Trophoblast cell (in vitro differentiated cells and primary cell): ENCODE data around the gene APH1B.
"Not testable (repeated sequence)": the region's sequence is repeated elsewhere in the genome, so short reads cannot be mapped to it uniquely, and the experiment has no call there.

ENCODE experiments used
- DNase-seq, 2 donors: peaks; one replicate each; pipeline ENCODE4 v3.0.0-alpha.2; 2016
- H2AFZ ChIP-seq: 2 replicates; pipeline ENCODE4 v1.6.1; 2013; ENCODE audit warnings: low read length, moderate library complexity, mild to moderate bottlenecking; ENCODE audit not compliant: insufficient read depth, poor library complexity
- H2AK5ac ChIP-seq: 2 replicates; pipeline ENCODE4 v1.6.1; 2013; ENCODE audit warnings: mild to moderate bottlenecking, low read length
- H2BK120ac ChIP-seq: 2 replicates; pipeline ENCODE4 v1.6.1; 2013; ENCODE audit warnings: low read length, mild to moderate bottlenecking, moderate library complexity; ENCODE audit not compliant: insufficient read depth, poor library complexity
- H2BK12ac ChIP-seq: 2 replicates; pipeline ENCODE4 v1.6.1; 2013; ENCODE audit warnings: mild to moderate bottlenecking, low read length, moderate library complexity
- H2BK5ac ChIP-seq: 2 replicates; pipeline ENCODE4 v1.6.1; 2013; ENCODE audit warnings: low read length, low read depth, moderate library complexity, mild to moderate bottlenecking; ENCODE audit not compliant: poor library complexity
- H3K14ac ChIP-seq: 2 replicates; pipeline ENCODE4 v1.6.1; 2013; ENCODE audit warnings: mild to moderate bottlenecking, low read length
- H3K18ac ChIP-seq: 2 replicates; pipeline ENCODE4 v1.6.1; 2013; ENCODE audit warnings: mild to moderate bottlenecking, low read length
- H3K23ac ChIP-seq: 2 replicates; pipeline ENCODE4 v1.6.1; 2013; ENCODE audit warnings: low read length
- H3K27ac ChIP-seq: 2 replicates; pipeline ENCODE4 v1.5.1; 2013; ENCODE audit warnings: low read depth, mild to moderate bottlenecking, inconsistent platforms, low read length, moderate library complexity
- H3K27me3 ChIP-seq: 2 replicates; pipeline ENCODE4 v1.6.1; 2013; ENCODE audit warnings: inconsistent platforms, mild to moderate bottlenecking, low read length, moderate library complexity; ENCODE audit not compliant: insufficient read depth
- H3K36me3 ChIP-seq, 2 experiments: 1 replicate in 1 of 2; 2 replicates in 1 of 2; pipeline ENCODE4 v1.6.1; 2013; ENCODE audit warnings: low read length in 2 of 2, mild to moderate bottlenecking in 2 of 2, moderate library complexity in 1 of 2; ENCODE audit not compliant: insufficient read depth in 2 of 2, control insufficient read depth in 1 of 2
- H3K4ac ChIP-seq: 2 replicates; pipeline ENCODE4 v1.6.1; 2013; ENCODE audit warnings: low read depth, mild to moderate bottlenecking, low read length, moderate library complexity
- H3K4me1 ChIP-seq, 2 experiments: 1 replicate in 1 of 2; 2 replicates in 1 of 2; pipeline ENCODE4 v1.6.1; 2013; ENCODE audit warnings: low read length in 2 of 2, mild to moderate bottlenecking in 2 of 2, moderate library complexity in 1 of 2; ENCODE audit not compliant: insufficient read depth in 2 of 2, control insufficient read depth in 1 of 2
- H3K4me2 ChIP-seq: 2 replicates; pipeline ENCODE4 v1.6.1; 2013; ENCODE audit warnings: inconsistent platforms, mild to moderate bottlenecking, low read length, moderate library complexity
- H3K4me3 ChIP-seq: 2 replicates; pipeline ENCODE4 v1.5.1; 2013; ENCODE audit warnings: mild to moderate bottlenecking, low read depth, low read length, inconsistent platforms
- H3K79me1 ChIP-seq: one replicate; pipeline ENCODE4 v1.6.1; 2013; ENCODE audit warnings: low read length
- H3K79me2 ChIP-seq: 2 replicates; pipeline ENCODE4 v1.6.1; 2013; ENCODE audit warnings: low read length, mild to moderate bottlenecking; ENCODE audit not compliant: control insufficient read depth, insufficient read depth, poor library complexity
- H3K9ac ChIP-seq: 2 replicates; pipeline ENCODE4 v1.6.1; 2013; ENCODE audit warnings: mild to moderate bottlenecking, low read length
- H3K9me3 ChIP-seq: 2 replicates; pipeline ENCODE4 v1.6.1; 2013; ENCODE audit warnings: low read depth, mild to moderate bottlenecking, control low read depth, inconsistent platforms, low read length; ENCODE audit not compliant: insufficient read depth
- H4K12ac ChIP-seq: 2 replicates; pipeline ENCODE4 v1.6.1; 2013; ENCODE audit warnings: low read depth, mild to moderate bottlenecking, low read length, moderate library complexity
- H4K8ac ChIP-seq: 2 replicates; pipeline ENCODE4 v1.6.1; 2013; ENCODE audit warnings: low read depth, mild to moderate bottlenecking, low read length, moderate library complexity
- H4K91ac ChIP-seq: one replicate; pipeline ENCODE4 v1.6.1; 2013; ENCODE audit warnings: low read depth, mild to moderate bottlenecking, low read length, moderate library complexity
- WGBS: extraction: QIAGEN DNeasy Blood & Tissue Kit; methylation state at CpG from one replicate; pipeline ENCODE4 v1.1.7; 2013; ENCODE audit warnings: missing lambda C conversion rate; ENCODE audit not compliant: insufficient read length, insufficient coverage; ENCODE audit errors: extremely low coverage; 5-methylcytosine and 5-hydroxymethylcytosine counted together

Gene APH1B

DNA sequence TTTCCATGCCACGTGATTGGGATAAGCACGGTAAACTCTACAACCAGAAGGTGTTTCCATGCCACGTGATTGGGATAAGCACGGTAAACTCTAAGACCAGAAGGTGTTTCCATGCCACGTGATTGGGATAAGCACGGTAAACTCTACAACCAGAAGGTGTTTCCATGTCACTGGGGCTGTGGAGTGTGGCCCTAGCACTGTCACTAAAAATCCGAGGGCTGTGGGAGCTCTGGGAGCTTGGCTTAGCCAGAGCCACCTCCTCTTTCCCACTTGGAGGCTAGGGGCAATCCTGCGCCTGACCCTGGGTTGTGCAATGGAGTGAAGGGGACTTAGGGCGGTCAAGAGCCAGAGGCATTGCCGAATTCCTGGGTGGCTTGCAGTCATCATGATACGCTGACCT is 43.6 kb downstream of the APH1B start:
- DNase-seq, H3K4me3 ChIP-seq, H3K18ac ChIP-seq, H4K12ac ChIP-seq, H3K4ac ChIP-seq, H3K4me1 ChIP-seq, H3K79me2 ChIP-seq, H3K14ac ChIP-seq, H2BK5ac ChIP-seq, H3K9me3 ChIP-seq, H2BK12ac ChIP-seq, H2BK120ac ChIP-seq, H3K23ac ChIP-seq, H4K91ac ChIP-seq, H3K36me3 ChIP-seq, H3K9ac ChIP-seq, H3K27ac ChIP-seq, H2AFZ ChIP-seq, H3K79me1 ChIP-seq, H3K27me3 ChIP-seq, H2AK5ac ChIP-seq, H3K4me2 ChIP-seq, H4K8ac ChIP-seq: not testable (repeated sequence)
- WGBS: no CpG with 5 or more reads among the region's 11 CpGs

- no peak overlapping the region for H3K27ac ChIP-seq
- no peak overlapping the region for H4K12ac ChIP-seq
- H3K4me1 ChIP-seq: no peaks in the 10 kb centered on the region
- H3K9ac ChIP-seq: no peak overlapping the region
- no peak overlapping the region for H3K18ac ChIP-seq
- DNase-seq: no peak
- WGBS: no CpG with 5 or more reads among the region's 29 CpGs
- H3K4me2 ChIP-seq: no peak overlapping the region
- H3K4ac ChIP-seq: no peak overlapping the region
- no peaks in the 10 kb centered on the region for H3K79me2 ChIP-seq
- no peak overlapping the region for H3K23ac ChIP-seq
- no peak overlapping the region for H4K8ac ChIP-seq
- H3K36me3 ChIP-seq: no peaks in the 10 kb centered on the region
- H2AK5ac ChIP-seq: no peak overlapping the region
- no peaks in the 10 kb centered on the region for H3K9me3 ChIP-seq
- no peak overlapping the region for H3K4me3 ChIP-seq
- no peaks in the 10 kb centered on the region for H3K27me3 ChIP-seq
- H2AFZ ChIP-seq: no peak overlapping the region
- H2BK5ac ChIP-seq: no peak overlapping the region
- no peak overlapping the region for H2BK12ac ChIP-seq
- H2BK120ac ChIP-seq: no peak overlapping the region
- H3K14ac ChIP-seq: no peak overlapping the region
- no peak overlapping the region for H4K91ac ChIP-seq
- H3K79me1 ChIP-seq: no peaks in the 10 kb centered on the region
Measured at GRCh38 chr15:63321462-63321861, 44.1 kb downstream of the APH1B start.

DNA sequence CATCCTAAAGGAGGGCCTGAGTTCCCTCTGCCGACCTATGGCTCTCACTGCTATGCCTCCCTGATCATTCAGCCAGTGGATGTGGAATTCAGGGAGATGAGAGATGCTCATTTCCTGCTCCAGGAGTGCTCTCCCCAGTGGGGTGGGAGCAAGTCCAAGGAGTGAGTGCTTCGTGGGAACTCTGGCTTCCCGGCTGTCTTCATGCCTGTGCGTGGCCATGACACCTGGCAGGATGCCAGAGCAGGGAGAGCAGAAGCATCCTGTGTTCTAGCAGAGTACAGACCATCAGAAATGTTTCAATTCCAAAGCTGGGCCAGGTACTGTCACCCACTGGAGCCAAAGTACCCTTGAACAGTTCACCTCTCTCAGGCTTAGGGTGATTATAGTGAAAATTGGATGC is 45.1 kb downstream of the APH1B start:
- no CpG with 5 or more reads among the region's 4 CpGs for WGBS

DNA sequence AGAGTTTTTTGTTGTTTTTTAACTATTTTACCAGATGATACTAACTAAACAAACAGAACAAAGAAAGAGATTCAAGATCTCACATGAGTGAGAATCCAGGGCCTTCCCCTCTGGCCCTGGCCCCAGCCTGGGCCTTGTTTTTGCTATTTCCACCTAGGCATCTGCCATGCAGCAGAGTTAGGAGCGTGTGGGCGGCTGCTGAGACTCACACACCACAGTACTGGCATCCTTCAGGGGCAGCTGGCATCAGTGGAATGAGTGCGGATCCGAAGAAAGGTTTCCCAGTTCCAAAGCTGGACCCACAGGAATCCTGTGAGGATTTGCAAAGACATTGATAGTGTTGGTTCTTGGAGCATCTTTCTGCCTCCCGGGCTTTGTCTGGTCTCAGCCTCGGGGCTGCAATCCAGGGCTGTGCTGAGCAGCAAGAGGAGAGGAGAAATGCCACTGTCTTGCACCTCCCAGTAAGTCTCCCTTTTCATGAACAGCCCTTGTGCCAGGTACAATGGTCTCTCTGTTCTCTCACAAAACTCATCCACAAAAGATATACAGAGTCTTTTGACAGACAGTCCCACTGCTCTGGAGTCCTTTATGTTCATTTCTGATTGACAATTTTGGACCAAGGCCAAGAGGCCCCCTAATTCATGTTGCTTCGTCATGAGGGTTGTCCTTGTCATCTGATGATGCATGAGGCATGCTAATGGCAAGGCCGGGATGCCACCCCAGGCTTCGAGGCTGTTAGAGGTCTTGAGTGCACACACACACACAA is 46.6 kb downstream of the APH1B start:
- DNase-seq: no peak
- Histone ChIP-seq H3K36me3 (no peaks in the 10 kb centered on the region), H3K27me3 (no peaks in the 10 kb centered on the region), H2BK5ac (no peak overlapping the region), H2AFZ (no peak overlapping the region), H3K14ac (no peak overlapping the region), H3K23ac (no peak overlapping the region), H3K4me1 (no peaks in the 10 kb centered on the region), H4K8ac (no peak overlapping the region), H4K12ac (no peak overlapping the region), H3K4me2 (no peak overlapping the region), H2BK120ac (no peak overlapping the region), H3K79me2 (no peaks in the 10 kb centered on the region), H3K79me1 (no peaks in the 10 kb centered on the region), H3K9ac (no peak overlapping the region), H3K4me3 (no peak overlapping the region), H3K9me3 (no peaks in the 10 kb centered on the region), H3K27ac (no peak overlapping the region), H4K91ac (no peak overlapping the region), H3K18ac (no peak overlapping the region), H2BK12ac (no peak overlapping the region), H2AK5ac (no peak overlapping the region), H3K4ac (no peak overlapping the region)
- no CpG with 5 or more reads among the region's 9 CpGs for WGBS

More for the DNA sequence above, 45.1 kb downstream of the APH1B start:
- Histone ChIP-seq H3K79me2 (no peaks in the 10 kb centered on the region), H2AFZ (no peak overlapping the region), H3K27ac (no peak overlapping the region), H4K8ac (no peak overlapping the region), H3K9me3 (no peaks in the 10 kb centered on the region), H3K27me3 (no peaks in the 10 kb centered on the region), H3K18ac (no peak overlapping the region), H3K4me3 (no peak overlapping the region), H2AK5ac (no peak overlapping the region), H3K4me2 (no peak overlapping the region), H2BK12ac (no peak overlapping the region), H3K79me1 (no peaks in the 10 kb centered on the region), H3K9ac (no peak overlapping the region), H4K91ac (no peak overlapping the region), H3K4me1 (no peaks in the 10 kb centered on the region), H4K12ac (no peak overlapping the region), H3K14ac (no peak overlapping the region), H3K36me3 (no peaks in the 10 kb centered on the region), H2BK120ac (no peak overlapping the region), H3K23ac (no peak overlapping the region), H3K4ac (no peak overlapping the region), H2BK5ac (no peak overlapping the region)
- DNase-seq: no peak
